Mucosa of stomach (tissue), 1 donor: Measurements from ENCODE around the gene TMEM242.

Source experiments
- H3K27me3 ChIP-seq: one replicate; pipeline ENCODE4 v1.7.0; 2013; ENCODE audit warnings: mild to moderate bottlenecking, low read length; ENCODE audit not compliant: control insufficient read depth, insufficient read depth
- H3K36me3 ChIP-seq: one replicate; pipeline ENCODE4 v1.7.0; 2013; ENCODE audit warnings: low read length; ENCODE audit not compliant: control insufficient read depth, insufficient read depth
- H3K4me1 ChIP-seq: one replicate; pipeline ENCODE4 v1.7.0; 2013; ENCODE audit warnings: mild to moderate bottlenecking, low read length; ENCODE audit not compliant: control insufficient read depth, insufficient read depth
- H3K4me3 ChIP-seq: one replicate; pipeline ENCODE4 v1.7.0; 2013; ENCODE audit warnings: low read length
- H3K9ac ChIP-seq: one replicate; pipeline ENCODE4 v1.7.0; 2013; ENCODE audit warnings: mild to moderate bottlenecking, low read length, moderate library complexity
- H3K9me3 ChIP-seq: one replicate; pipeline ENCODE4 v1.7.0; 2013; ENCODE audit warnings: mild to moderate bottlenecking, low read length, moderate library complexity; ENCODE audit not compliant: control insufficient read depth
- donor health status: Pancreatic carcinoma.

Gene TMEM242

GRCh38 chr6:157300006-157300405 is 23.3 kb downstream of the TMEM242 start:
- Histone ChIP-seq H3K4me3 (no peak overlapping the region), H3K4me1 (peaks cover 18% of the 10 kb centered on the region), H3K9me3 (no peaks in the 10 kb centered on the region), H3K27me3 (no peaks in the 10 kb centered on the region), H3K9ac (no peak overlapping the region), H3K36me3 (no peaks in the 10 kb centered on the region)

GRCh38 chr6:157298216-157298724 is 25.0 kb downstream of the TMEM242 start:
- Histone ChIP-seq H3K9me3 (no peaks in the 10 kb centered on the region), H3K36me3 (no peaks in the 10 kb centered on the region), H3K4me3 (no peak overlapping the region)

DNA sequence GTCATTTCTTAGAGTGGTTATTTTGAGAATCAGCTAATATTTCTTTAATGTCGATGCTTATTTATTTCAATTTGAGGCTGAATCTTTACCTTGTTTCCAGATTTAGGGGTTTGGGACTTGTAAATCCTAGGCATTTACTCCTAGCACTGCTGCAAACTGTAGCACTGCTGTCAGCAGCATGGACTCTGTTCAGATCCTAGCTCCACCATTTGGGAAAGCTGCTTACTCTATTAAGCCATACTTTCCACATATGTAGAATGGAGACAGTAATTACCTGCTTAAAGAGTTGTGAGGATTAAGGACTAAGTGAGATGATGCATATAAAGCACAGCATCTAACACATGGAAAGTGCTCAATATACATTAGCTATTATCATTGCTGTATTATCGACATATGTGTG is 28.7 kb downstream of the TMEM242 start:
- no peaks in the 10 kb centered on the region for H3K9me3 ChIP-seq
- H3K9ac ChIP-seq: no peak overlapping the region
- no peaks in the 10 kb centered on the region for H3K4me1 ChIP-seq
- H3K4me3 ChIP-seq: no peak overlapping the region
- no peaks in the 10 kb centered on the region for H3K36me3 ChIP-seq
- H3K27me3 ChIP-seq: no peaks in the 10 kb centered on the region

More at GRCh38 chr6:157298216-157298724, 25.0 kb downstream of the TMEM242 start:
- Histone ChIP-seq H3K4me1 (peaks cover 10% of the 10 kb centered on the region), H3K9ac (no peak overlapping the region), H3K27me3 (no peaks in the 10 kb centered on the region)

DNA sequence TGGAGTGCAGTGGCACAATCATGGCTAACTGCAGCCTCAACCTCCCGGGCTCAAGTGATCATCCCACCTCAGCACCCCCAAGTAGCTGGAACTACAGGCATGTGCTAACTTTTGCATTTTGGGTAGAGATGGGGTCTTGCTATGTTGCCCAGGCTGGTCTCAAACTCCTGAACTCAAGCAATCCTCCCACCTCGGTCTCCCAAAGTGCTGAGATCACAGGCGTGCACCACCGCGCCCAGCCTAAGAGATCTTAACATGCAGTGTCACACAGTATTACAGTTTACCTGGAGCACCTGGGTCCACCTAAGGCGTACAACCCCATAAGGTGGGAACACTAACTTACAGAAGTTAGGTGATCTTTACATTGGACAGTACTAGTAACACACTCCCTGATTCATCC is 29.5 kb downstream of the TMEM242 start:
- no peaks in the 10 kb centered on the region for H3K36me3 ChIP-seq
- H3K27me3 ChIP-seq: no peaks in the 10 kb centered on the region
- no peak overlapping the region for H3K9ac ChIP-seq
- H3K9me3 ChIP-seq: no peaks in the 10 kb centered on the region
- no peak overlapping the region for H3K4me3 ChIP-seq
- H3K4me1 ChIP-seq: no peaks in the 10 kb centered on the region

DNA sequence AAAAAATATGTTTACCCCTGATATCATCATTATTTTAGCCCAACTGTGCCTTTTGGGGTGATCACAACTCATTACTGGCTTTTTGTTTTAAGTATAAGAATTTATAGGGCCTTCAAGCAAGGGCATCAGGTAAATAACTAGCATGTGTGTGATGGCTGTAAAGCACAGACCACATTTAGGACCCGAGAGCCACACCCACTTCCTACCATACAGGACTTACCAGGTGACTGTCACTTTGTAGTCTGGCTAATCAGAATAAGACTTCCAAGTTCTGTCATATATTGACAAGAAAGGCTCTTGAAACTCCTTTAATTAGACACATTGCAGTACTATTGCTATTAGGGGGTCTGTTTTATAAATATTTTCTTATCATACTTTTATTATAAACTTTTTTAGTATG is 31.1 kb downstream of the TMEM242 start:
- no peak overlapping the region for H3K4me3 ChIP-seq
- no peak overlapping the region for H3K9ac ChIP-seq
- no peaks in the 10 kb centered on the region for H3K27me3 ChIP-seq
- no peaks in the 10 kb centered on the region for H3K4me1 ChIP-seq
- H3K36me3 ChIP-seq: no peaks in the 10 kb centered on the region
- H3K9me3 ChIP-seq: no peaks in the 10 kb centered on the region

GRCh38 chr6:157291356-157291755 is 32.0 kb downstream of the TMEM242 start:
- Histone ChIP-seq H3K9ac (no peak overlapping the region), H3K36me3 (no peaks in the 10 kb centered on the region), H3K4me1 (no peaks in the 10 kb centered on the region), H3K27me3 (no peaks in the 10 kb centered on the region), H3K9me3 (no peaks in the 10 kb centered on the region), H3K4me3 (no peak overlapping the region)

DNA sequence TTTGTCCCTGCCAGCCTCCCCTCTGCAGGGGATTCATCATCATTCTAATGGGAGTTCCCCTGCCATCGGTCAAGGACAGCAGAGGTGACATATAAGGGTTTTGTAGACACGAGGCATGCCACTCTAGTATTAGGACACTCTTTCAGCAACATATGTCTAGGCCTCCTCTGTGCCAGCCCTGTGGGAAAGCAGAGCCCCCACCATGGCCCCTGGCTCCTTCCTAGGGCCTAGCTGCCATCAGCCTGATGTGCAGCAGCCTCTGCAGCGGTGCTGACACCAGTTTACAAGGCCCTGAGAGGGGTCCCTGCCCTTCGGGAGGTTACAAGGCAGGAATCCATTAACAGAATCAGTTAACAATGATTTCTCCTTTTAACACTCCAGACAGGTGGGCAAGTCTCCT is 32.5 kb downstream of the TMEM242 start:
- H3K36me3 ChIP-seq: no peaks in the 10 kb centered on the region
- H3K4me3 ChIP-seq: no peak overlapping the region
- H3K4me1 ChIP-seq: no peaks in the 10 kb centered on the region
- H3K9ac ChIP-seq: no peak overlapping the region
- H3K27me3 ChIP-seq: no peaks in the 10 kb centered on the region
- no peaks in the 10 kb centered on the region for H3K9me3 ChIP-seq

DNA sequence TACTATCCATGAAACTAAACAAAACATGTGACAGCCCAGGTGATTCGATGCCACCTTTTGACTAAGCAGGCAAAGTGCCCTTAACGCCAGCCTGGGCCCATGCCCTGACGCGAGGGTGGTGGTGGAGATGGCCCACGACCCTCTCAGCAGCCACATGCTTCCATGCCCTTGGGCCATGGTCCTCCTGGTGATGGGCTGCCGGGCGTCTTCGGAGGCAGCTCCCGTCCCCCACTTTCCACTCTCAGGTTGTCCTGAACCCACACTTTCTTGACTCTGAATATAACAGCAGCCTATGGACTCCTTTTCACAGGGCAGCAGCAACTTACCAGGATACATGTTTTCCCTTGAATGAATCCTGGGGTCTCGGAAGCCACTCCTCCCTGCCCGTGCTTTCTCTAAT is 33.6 kb downstream of the TMEM242 start:
- Histone ChIP-seq H3K9me3 (no peaks in the 10 kb centered on the region), H3K36me3 (no peaks in the 10 kb centered on the region), H3K4me1 (no peaks in the 10 kb centered on the region), H3K9ac (no peak overlapping the region), H3K4me3 (no peak overlapping the region), H3K27me3 (no peaks in the 10 kb centered on the region)

DNA sequence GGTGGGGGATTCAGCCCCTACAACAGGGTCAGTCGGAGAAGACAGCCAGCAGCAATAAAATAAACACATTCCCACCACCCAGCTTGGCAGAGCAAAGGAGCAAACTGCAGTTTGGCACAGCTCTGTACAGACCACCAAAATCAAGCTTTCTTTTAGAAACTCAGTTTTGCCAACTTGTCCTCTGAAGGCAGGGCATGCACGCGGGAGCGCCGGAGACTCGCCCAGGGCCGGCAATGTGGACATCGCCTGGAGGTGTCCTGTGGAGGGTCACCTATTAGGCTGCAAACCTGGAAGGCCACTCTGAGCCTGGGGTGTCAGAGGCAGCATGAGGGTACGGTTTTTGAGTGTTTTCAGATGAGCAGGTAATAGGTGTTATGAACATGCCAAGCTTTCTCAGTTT is 34.7 kb downstream of the TMEM242 start:
- no peaks in the 10 kb centered on the region for H3K4me1 ChIP-seq
- H3K9me3 ChIP-seq: no peaks in the 10 kb centered on the region
- H3K9ac ChIP-seq: no peak overlapping the region
- H3K4me3 ChIP-seq: no peak overlapping the region
- no peaks in the 10 kb centered on the region for H3K27me3 ChIP-seq
- H3K36me3 ChIP-seq: no peaks in the 10 kb centered on the region

DNA sequence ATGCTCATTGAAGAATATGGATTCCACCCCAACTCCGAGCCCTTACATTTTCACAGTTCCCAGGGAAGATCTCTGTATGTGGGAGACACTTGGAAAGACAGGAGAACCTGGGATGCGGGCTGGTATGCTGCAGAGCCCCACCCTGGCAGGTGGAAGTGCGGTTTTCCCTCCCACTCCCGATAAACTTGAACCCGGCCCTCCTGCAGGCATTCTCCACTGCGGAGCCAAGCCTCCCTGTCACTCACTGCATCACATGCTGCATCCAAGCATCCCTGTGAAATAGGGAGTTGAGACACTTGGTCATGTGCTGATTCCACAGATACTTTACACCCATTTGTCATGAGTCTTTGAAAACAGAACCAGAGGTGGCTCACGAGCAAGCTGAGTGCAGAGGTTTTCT is 35.4 kb downstream of the TMEM242 start:
- Histone ChIP-seq H3K36me3 (no peaks in the 10 kb centered on the region), H3K9ac (no peak overlapping the region), H3K9me3 (no peaks in the 10 kb centered on the region), H3K27me3 (no peaks in the 10 kb centered on the region), H3K4me3 (no peak overlapping the region), H3K4me1 (no peaks in the 10 kb centered on the region)

- H3K4me3 ChIP-seq: no peak overlapping the region
- no peaks in the 10 kb centered on the region for H3K27me3 ChIP-seq
- H3K9ac ChIP-seq: no peak overlapping the region
- no peaks in the 10 kb centered on the region for H3K36me3 ChIP-seq
- no peaks in the 10 kb centered on the region for H3K4me1 ChIP-seq
- H3K9me3 ChIP-seq: no peaks in the 10 kb centered on the region
These were observed 36.0 kb downstream of the TMEM242 start for GRCh38 chr6:157287247-157287850.

- Histone ChIP-seq H3K9me3 (no peaks in the 10 kb centered on the region), H3K27me3 (no peaks in the 10 kb centered on the region), H3K36me3 (no peaks in the 10 kb centered on the region), H3K9ac (no peak overlapping the region), H3K4me3 (no peak overlapping the region), H3K4me1 (no peaks in the 10 kb centered on the region)
These were observed 37.9 kb downstream of the TMEM242 start for GRCh38 chr6:157285422-157285779.
